Mucosa of stomach (tissue), 1 donor: ENCODE results near the gene MYLIP.

Source experiments
- H3K27me3 ChIP-seq: one replicate; pipeline ENCODE4 v1.7.0; 2013; ENCODE audit warnings: mild to moderate bottlenecking, low read length; ENCODE audit not compliant: control insufficient read depth, insufficient read depth
- H3K36me3 ChIP-seq: one replicate; pipeline ENCODE4 v1.7.0; 2013; ENCODE audit warnings: low read length; ENCODE audit not compliant: control insufficient read depth, insufficient read depth
- H3K4me1 ChIP-seq: one replicate; pipeline ENCODE4 v1.7.0; 2013; ENCODE audit warnings: mild to moderate bottlenecking, low read length; ENCODE audit not compliant: control insufficient read depth, insufficient read depth
- H3K4me3 ChIP-seq: one replicate; pipeline ENCODE4 v1.7.0; 2013; ENCODE audit warnings: low read length
- H3K9ac ChIP-seq: one replicate; pipeline ENCODE4 v1.7.0; 2013; ENCODE audit warnings: mild to moderate bottlenecking, low read length, moderate library complexity
- H3K9me3 ChIP-seq: one replicate; pipeline ENCODE4 v1.7.0; 2013; ENCODE audit warnings: mild to moderate bottlenecking, low read length, moderate library complexity; ENCODE audit not compliant: control insufficient read depth
- donor health status: Pancreatic carcinoma.

MYLIP gene

DNA sequence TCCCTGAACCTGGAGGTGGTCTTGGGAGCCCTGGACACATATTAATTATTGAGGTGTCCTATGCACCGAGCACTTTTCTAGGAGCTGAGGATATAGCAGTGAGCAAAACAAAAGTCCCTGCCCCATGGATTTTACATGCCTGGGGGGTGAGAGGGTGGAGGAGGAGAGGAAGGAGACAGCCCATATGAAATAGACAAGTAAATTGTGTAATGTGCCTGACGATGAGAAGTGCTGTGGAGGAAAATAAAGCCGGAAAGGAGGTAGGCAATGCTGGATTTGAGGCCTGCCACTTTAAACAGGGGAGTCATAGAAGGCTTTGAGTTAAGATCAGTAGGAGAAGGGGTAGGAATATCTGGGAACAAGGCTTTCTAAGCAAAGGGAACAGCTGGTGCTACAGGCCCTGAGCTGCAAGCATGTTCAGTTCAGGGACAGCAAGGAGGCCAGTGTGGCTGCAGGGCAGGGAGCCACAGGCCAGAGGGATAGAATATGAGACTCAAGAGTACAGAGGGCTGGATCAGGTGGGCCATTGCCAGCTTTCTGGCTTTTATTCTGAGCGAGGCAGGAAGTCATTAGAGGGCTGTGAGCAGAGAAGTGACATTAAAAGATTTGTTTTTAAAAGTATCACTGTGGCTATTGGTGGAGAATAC lies 19.1 kb upstream of the MYLIP start:
- Histone ChIP-seq H3K27me3 (no peaks in the 10 kb centered on the region), H3K9ac (no peak overlapping the region), H3K9me3 (no peaks in the 10 kb centered on the region), H3K4me3 (no peak overlapping the region), H3K4me1 (peaks cover 11% of the 10 kb centered on the region), H3K36me3 (no peaks in the 10 kb centered on the region)

GRCh38 chr6:16118825-16119224 lies 10.1 kb upstream of the MYLIP start:
- no peak overlapping the region for H3K9ac ChIP-seq
- no peaks in the 10 kb centered on the region for H3K36me3 ChIP-seq
- H3K27me3 ChIP-seq: peaks cover 5% of the 10 kb centered on the region
- no peaks in the 10 kb centered on the region for H3K9me3 ChIP-seq
- H3K4me1 ChIP-seq: no peaks in the 10 kb centered on the region
- no peak overlapping the region for H3K4me3 ChIP-seq

- H3K4me3 ChIP-seq: no peak overlapping the region
Measured at GRCh38 chr6:16121339-16121738, 7.5 kb upstream of the MYLIP start.

DNA sequence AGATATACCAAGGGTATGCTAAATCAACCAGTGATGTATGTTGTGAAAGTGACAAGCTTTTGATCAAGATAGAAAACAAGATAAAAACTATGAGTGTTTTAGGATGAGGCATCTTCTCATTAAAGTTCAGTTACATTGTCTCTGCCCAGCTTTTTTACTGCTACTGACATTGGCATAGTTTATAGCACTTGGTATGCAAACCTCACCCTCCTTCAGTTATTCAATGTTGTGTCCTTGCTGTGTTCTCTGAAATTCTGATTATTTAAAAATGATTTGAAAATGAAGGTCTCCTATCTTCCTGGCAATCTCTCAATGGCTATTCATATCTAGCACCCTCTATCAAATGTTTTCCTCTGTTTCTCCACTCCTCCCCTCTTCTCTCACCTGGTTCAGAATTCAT lies 6.7 kb upstream of the MYLIP start:
- Histone ChIP-seq H3K9ac (no peak overlapping the region), H3K9me3 (no peaks in the 10 kb centered on the region), H3K36me3 (no peaks in the 10 kb centered on the region), H3K4me1 (no peaks in the 10 kb centered on the region), H3K4me3 (no peak overlapping the region), H3K27me3 (peaks cover 5% of the 10 kb centered on the region)

More at GRCh38 chr6:16121339-16121738, 7.5 kb upstream of the MYLIP start:
- no peak overlapping the region for H3K9ac ChIP-seq
- H3K9me3 ChIP-seq: no peaks in the 10 kb centered on the region
- H3K4me1 ChIP-seq: no peaks in the 10 kb centered on the region
- H3K27me3 ChIP-seq: peaks cover 5% of the 10 kb centered on the region
- H3K36me3 ChIP-seq: no peaks in the 10 kb centered on the region

DNA sequence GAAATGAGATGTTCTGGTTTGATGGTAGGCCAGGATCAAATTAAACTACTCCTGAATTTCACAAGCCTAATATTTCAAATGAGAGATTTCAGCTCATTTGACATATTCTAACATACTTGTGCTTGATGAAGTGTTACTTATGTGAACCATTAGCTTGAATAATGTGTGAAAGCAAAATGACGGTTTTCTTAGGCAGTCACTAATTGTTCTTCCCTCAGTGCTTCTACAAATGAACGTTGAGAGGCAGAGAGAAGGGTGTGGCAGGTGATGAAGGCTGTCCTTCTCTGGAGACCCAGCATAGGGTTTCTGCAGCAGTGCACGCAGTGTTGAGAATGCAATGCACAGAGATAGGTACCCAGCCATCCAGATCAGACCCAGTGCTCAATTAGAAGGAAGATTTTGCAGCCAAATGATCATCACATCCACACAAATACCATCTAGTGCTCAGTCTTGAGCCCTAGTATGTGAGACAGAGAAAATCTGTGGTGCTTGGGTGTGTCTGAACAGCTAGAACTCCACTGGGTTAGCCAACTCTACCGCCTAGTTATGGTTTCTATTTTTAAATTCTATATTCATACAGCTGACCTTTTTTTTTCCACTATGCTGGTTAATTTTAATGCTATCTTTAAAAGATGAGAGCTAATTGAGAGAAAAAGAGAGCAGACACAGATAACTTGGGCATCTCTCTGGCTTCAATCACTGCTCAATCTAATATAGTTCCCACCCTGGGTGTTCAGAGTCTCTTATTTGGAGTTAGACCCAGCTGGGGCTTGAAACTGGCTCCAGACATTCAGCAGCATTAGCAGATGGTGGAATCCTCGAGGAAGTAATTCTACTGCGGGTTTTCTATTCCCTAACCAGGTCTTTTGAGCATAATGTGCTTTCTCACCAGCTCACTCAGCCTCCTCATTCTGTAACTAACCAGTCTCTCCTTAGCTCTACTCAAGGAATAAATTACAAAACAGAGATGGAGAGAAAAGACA lies 4.4 kb upstream of the MYLIP start:
- Histone ChIP-seq H3K9me3 (no peaks in the 10 kb centered on the region), H3K4me1 (no peaks in the 10 kb centered on the region), H3K27me3 (peaks cover 5% of the 10 kb centered on the region), H3K9ac (no peak overlapping the region), H3K4me3 (no peak overlapping the region), H3K36me3 (no peaks in the 10 kb centered on the region)

DNA sequence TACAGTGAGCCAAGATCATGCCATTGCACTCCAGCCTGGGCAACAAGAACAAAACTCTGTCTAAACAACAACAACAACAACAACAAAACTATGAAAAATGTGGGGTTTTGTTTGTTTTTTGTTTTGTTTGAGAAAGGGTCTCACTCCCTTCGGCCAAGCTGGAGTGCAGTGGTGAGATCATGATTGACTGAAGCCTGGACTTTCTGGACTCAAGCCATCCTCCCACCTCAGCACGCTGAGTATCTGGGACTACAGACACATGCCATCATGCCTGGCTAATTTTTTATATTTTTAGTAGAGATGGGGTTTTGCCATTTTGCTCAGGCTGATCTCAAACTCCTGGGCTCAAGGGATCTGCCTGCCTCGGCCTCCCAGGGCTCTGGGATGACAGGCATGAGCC lies 2.8 kb upstream of the MYLIP start:
- H3K36me3 ChIP-seq: no peaks in the 10 kb centered on the region
- H3K4me1 ChIP-seq: peaks cover 12% of the 10 kb centered on the region
- no peak overlapping the region for H3K9ac ChIP-seq
- no peaks in the 10 kb centered on the region for H3K9me3 ChIP-seq
- peaks cover 5% of the 10 kb centered on the region for H3K27me3 ChIP-seq
- H3K4me3 ChIP-seq: no peak overlapping the region

DNA sequence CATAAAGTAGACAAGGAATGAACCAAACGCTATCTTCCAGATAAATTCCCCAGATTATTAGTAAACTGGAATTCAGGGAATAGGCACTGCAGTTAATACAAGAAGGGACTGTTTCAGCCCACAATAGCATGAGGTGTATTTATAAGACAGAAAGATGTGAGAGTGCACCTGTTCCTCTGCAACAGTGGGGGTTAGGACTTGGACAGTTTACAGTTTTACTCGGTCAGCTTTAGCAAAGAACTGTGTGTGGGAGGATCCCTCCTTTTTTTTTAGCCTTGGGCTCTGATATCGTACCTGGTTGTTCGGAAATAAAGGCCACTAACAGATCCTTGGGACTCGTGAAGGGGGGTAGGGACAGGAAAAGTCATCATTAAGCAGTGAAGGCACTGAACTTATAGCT lies 2.0 kb upstream of the MYLIP start:
- no peak overlapping the region for H3K9ac ChIP-seq
- H3K9me3 ChIP-seq: no peaks in the 10 kb centered on the region
- no peaks in the 10 kb centered on the region for H3K36me3 ChIP-seq
- H3K4me1 ChIP-seq: peaks cover 12% of the 10 kb centered on the region
- peaks cover 5% of the 10 kb centered on the region for H3K27me3 ChIP-seq
- H3K4me3 ChIP-seq: no peak overlapping the region

GRCh38 chr6:16127471-16127870 lies 1.4 kb upstream of the MYLIP start:
- Histone ChIP-seq H3K36me3 (no peaks in the 10 kb centered on the region), H3K4me3 (no peak overlapping the region), H3K27me3 (peaks cover 2% of the 10 kb centered on the region), H3K9me3 (no peaks in the 10 kb centered on the region), H3K4me1 (peaks cover 12% of the 10 kb centered on the region), H3K9ac (no peak overlapping the region)

GRCh38 chr6:16129623-16130401 lies 926 bp downstream of the MYLIP start:
- Histone ChIP-seq H3K36me3 (no peaks in the 10 kb centered on the region), H3K27me3 (no peaks in the 10 kb centered on the region), H3K4me1 (peaks cover 12% of the 10 kb centered on the region), H3K4me3 (peak overlapping the region; percentile 37), H3K9ac (peak overlapping the region; percentile 90), H3K9me3 (no peaks in the 10 kb centered on the region)

- H3K27me3 ChIP-seq: no peaks in the 10 kb centered on the region
- no peaks in the 10 kb centered on the region for H3K36me3 ChIP-seq
- no peaks in the 10 kb centered on the region for H3K9me3 ChIP-seq
- peak overlapping the region; percentile 30 for H3K9ac ChIP-seq
- peaks cover 12% of the 10 kb centered on the region for H3K4me1 ChIP-seq
- peak overlapping the region; percentile 37 for H3K4me3 ChIP-seq
Measured at GRCh38 chr6:16130437-16130891, 1.6 kb downstream of the MYLIP start.

DNA sequence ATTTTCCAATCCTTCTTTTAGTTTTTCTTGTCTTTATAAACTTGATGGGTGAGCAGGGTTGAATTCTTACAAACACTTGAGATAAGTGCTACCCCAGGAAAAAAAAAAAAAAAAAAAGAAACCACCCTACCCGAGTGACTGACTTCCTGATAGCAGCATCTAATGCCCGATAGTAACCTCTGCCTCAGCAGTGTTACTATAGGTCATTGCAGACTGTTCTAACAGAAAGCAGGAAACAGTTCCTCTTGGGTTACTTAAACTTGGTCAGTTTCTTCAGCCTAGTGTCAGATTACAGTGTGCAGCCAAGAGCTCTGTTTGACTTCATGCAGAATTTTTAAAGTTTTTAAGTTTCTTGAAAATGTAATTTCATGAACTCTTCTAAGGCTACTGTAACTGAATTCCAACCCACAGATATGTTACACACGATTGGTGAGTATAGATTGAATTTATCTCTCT lies 2.1 kb downstream of the MYLIP start:
- Histone ChIP-seq H3K27me3 (no peaks in the 10 kb centered on the region), H3K4me3 (no peak overlapping the region), H3K36me3 (no peaks in the 10 kb centered on the region), H3K9me3 (no peaks in the 10 kb centered on the region), H3K9ac (peak overlapping the region; percentile 30), H3K4me1 (peaks cover 12% of the 10 kb centered on the region)
